ENCODE data around the gene PARD3.

DNA sequence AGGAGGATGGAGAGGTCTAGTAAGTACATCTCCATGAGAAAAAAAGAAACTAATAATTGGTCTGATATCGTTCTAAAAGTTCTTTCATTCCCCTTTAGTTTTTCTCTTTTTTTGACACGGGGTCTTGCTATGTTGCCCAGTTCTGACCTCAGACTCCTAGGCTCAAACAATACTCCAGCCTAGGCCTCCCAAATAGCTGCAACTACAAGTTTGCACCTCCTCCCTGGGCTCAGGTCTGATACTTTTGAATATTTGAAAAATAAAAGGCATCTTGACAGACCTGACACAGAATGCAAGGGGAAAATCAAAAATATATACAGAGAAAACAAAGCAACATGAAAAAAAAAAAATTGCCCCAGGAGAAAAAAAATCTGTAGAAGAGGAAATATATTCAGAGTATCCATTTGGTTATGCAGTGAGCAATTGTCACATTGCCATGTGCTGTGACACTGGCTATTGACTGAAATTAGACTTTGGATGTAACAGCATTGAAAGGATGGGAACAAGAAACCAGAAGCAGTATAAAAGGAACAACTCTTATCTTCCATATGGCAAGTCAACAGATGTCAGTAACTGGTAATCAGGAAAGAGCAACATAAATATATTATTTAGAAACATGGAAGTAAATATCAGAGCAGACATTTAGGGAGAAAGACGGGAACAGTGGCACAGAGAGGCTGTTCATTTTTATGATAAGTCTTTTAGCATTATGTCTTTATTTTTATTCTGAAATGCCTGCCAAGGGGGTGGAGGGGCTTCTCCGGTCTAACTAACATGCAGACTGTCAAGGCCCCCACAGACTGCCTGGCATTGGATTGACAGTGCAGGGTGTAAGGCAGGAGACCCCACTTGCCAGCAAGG lies 408.4 kb downstream of the PARD3 start:
- TF ChIP-seq CTCF (IDR thresholded peaks at IDR 0.05): no peak
- TF ChIP-seq JUN (IDR thresholded peaks at IDR 0.05): no peak
- TF ChIP-seq EP300 (IDR thresholded peaks at IDR 0.05): no peak

Data from A549 (cell line).